NCI-H82 treated with DMSO at 0.1 percent for 48 hours (cell line): ENCODE measurements around the gene EVPLL.
"Not testable (repeated sequence)": the region's sequence is repeated elsewhere in the genome, so short reads cannot be mapped to it uniquely, and the experiment has no call there.

Source experiments
- DNase-seq: peaks from one replicate; lab custom pipeline; 2025; ENCODE audit not compliant: unreplicated experiment; lab: John Stamatoyannopoulos, UW

Gene EVPLL

GRCh38 chr17:18377437-18378204 lies at the start of gene EVPLL:
Gene EVPLL (plus strand): TSS chr17:18377778. CDS start chr17:18380938, 3,160 bp downstream.
- peak; percentile 83 for DNase-seq

DNA sequence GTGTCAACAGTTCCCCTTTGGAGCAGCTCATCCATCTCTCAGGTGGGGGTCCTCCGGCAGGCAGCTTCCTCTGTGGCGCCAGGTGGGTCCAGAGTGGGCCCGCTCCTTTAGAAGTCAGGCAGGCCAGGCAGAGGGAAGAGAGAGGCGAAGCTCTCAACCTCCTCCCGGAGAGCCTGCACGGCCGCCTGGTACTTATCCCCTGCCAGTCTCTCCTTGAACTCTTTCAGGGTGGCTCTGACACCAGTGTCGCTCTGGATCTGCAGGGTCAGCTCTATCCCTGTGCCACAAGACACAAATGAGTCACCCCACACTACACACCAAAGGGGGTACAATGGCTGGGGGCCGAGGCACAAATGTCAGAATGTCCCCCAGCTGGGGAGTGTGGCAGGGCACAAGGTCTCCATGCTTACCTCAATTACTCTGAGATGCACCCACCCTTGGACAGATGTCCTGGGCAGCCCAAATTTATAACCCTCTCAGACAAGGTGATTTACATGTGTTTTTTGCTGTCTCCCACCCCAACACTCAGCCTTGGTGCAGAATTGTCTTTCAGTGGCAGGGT lies 48.9 kb upstream of the EVPLL start:
- no peak for DNase-seq

GRCh38 chr17:18331879-18332278 lies 45.7 kb upstream of the EVPLL start:
- no peak for DNase-seq

DNA sequence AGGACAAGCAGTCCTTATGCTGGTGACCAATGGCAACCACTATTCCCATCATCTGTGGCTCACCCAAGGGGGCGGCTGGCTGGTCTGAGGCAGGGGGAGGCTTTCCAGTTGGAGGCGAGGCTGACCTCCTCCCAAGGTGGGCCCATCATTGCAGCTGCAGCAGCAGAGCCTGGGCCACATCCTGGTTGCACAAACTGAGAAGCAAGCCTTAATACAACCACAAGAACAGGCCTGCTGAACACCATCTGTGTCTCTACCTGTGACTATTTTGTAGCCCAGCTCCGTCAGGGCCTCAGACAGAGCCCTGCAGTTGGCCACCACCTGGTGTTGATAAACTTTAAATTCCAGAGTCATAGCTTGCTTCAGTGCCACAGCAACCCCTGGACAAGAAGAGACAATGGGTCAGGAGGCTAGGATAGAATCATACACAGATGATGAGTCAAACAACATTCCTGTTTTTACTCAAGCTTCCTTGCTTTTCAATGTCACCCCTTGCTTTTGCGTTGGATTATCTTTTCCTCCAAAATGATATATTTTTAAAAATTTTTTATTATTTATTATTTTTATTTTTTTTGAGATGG lies 44.6 kb upstream of the EVPLL start:
- no peak for DNase-seq

DNA sequence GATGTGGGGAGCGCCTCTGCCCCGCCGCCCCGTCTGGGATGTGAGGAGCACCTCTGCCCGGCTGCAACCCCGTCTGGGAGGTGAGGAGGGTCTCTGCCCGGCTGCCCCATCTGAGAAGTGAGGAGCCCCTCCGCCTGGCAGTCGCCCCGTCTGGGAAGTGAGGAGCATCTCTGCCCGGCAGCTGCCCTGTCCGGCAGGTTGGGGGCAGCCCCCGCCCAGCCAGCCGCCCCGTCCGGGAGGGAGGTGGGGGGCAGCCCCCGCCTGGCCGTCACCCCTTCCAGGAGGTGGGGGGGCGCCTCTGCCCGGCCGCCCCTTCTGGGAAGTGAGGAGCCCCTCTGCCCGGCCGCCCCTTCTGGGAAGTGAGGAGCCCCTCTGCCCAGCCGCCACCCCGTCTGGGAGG lies 39.4 kb upstream of the EVPLL start:
- DNase-seq = not testable (repeated sequence)

DNA sequence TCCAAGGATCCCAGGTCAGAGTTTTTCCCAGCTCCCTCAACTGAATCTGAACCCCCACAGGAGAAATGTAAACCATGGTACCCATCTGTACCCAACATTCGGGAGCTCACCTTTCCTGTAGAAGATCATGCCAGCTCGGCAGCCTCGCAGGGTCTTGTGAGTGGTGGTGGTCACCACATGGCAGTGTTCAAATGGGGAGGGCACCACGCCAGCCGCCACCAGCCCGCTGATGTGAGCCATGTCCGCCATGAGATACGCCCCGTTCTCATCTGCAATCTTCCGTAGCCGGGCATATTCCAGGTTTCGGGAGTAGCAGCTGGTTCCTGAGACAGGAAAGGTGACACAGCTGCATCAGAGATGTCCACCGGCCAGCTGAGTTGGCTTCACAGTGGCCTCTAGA lies 37.6 kb upstream of the EVPLL start:
- DNase-seq = no peak

GRCh38 chr17:18344021-18344420 lies 33.6 kb upstream of the EVPLL start:
- no peak for DNase-seq

DNA sequence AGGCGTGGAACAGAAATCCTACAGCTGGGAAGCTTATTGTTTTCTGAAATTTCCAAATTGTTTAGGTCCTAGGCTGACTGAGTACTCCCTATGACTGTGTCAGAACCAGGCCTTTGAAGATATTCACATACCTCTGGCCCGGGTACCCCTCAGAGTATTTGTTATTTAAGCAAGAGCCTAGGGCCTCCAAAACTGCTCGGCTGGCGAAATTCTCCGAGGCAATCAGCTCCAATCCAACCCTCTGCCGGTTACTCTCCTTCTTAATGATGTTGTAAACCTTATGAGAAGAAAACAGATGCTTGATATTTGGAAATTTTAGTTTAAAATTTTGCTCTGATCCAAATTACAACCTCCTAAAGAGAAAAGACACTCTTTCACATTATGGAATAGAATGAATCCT lies 24.0 kb upstream of the EVPLL start:
- no peak for DNase-seq

- no peak for DNase-seq
Observed at GRCh38 chr17:18356624-18357023, 21.0 kb upstream of the EVPLL start.

- DNase-seq = no peak
Observed at GRCh38 chr17:18360518-18360917, 17.1 kb upstream of the EVPLL start.

- no peak for DNase-seq
Observed at GRCh38 chr17:18361837-18362697, 15.5 kb upstream of the EVPLL start.

DNA sequence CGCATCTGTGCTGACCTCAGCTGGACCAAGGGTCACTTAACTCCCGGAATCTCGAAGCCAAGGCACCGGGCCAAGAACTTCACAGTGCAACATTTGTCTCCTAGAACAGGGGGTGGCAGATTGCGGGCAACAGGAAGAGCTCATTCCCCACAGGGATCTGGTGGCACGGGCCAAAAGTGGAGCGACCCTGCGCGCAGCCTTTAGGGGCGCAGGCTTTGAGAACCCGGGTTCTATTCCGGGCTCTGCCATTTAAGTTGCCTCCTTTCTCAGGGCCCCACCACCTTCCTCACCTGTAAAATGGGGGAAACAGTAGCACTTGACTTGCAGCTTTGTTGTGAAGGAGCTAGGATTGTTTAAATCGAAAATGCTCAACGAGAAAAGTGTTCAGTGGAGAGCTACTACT lies 14.9 kb upstream of the EVPLL start:
- no peak for DNase-seq

DNA sequence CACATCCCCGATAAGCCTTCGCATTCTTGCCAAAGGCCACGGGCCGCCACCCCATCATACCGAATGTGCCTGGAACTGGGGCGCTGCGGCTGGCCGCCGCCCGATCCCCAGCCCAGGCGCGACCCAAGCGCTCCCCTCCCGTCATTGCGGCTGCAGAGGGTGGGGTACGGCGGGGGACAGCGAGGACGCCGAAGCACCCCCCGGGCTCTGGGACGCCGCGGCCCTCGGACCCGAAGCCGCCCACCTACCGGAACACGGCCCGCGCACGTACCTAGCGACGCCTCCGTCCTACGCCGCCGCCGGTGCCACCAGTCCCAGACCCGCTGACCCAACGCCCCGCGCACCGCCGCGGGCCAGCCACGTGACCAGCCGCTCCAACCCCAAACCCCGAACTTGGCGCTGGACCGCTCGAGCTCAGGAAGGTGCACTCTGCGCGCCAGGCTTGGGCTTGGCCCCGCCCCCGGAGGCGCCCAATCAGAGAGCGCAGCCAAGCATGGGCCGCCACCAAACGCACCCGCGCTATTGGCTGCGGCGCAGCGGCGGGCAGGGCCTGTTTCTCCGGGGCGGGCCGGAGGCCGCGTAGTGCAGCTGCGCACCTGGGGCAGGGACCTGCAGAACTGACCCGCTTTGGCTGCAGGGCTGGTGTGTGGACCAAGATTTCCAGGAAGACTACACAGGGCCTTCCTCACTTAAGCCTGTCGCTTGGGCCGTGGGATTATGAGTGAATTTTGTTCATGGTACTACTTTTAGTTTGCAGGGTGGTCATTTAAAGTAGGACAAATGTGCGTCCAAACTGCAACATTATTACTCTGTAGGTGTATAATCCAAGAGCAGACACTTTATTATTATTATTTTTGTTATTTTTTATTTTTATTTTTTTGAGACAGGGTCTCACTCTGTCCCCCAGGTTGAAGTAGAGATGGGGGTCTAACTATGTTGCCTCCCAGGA lies 14.2 kb upstream of the EVPLL start, which contains the start of gene SHMT1:
Gene SHMT1, minus strand, starts transcription at position 450 of the 949 bp plus-strand sequence. CDS start 7,569 bp downstream, outside the sequence.
- DNase-seq = peak; percentile 87

DNA sequence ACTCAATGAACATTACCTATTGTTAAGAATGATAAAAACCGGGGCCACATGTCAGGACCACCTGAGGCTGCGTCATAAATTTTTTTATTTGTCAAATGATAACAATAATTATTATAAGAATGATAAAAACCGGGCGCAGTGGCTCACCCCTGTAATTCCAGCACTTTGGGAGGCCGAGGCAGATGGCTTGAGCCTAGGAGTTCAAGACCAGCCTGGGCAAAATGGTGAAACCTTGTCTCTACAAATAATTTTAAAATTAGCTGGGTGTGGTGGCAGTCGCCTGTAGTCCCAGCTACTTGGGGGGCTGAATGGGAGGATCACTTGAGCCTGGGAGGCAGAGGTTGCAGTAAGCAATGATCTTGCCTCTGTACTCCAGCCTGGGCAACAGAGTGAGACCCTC lies 13.4 kb upstream of the EVPLL start:
- no peak for DNase-seq

- DNase-seq = no peak
Observed at GRCh38 chr17:18368946-18369345, 8.6 kb upstream of the EVPLL start.

- no peak for DNase-seq
Observed at GRCh38 chr17:18370761-18371160, 6.8 kb upstream of the EVPLL start.

GRCh38 chr17:18371455-18371854 lies 6.1 kb upstream of the EVPLL start:
- no peak for DNase-seq

DNA sequence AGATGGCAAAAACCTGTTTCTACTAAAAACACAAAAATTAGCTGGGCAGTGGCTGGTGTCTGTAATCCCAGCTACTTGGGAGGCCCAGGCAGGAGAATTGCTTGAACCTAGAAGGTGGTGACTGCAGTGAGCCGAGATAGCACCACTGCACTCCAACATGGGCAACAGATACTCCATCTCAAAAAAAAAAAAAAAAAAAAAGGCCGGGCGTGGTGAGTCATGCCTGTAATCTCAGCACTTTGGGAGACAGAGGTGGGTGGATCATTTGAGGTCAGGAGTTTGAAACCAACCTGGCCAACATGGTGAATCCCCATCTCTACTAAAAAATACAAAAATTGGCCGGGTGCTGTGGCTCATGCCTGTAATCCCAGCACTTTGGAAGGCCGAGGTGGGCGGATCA lies 4.4 kb upstream of the EVPLL start:
- DNase-seq = not testable (repeated sequence)

DNA sequence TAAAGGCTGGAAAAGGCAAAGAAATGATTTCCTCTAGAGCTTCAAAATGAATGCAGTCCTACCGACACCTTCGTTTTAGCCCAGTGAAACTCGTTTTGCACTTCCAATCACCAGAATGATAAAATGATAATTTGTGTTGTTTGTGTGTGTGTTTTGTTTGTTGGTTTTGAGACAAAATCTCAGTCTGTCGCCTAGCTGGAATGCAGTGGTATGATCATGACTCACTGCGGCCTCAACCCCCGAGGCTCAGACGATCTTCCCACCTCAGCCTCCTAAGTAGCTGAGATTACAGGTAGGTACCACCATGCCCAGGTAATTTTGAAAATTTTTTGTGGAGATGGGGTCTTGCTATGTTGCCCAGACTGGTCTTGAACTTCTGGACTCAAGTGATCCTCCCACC lies 3.4 kb upstream of the EVPLL start:
- no peak for DNase-seq

GRCh38 chr17:18378205-18378505 lies 577 bp downstream of the EVPLL start:
- DNase-seq = no peak
